Fibroblast of upper back skin (primary cell): Measurements from ENCODE around the gene PROK1.
"Not testable (repeated sequence)": the region's sequence is repeated elsewhere in the genome, so short reads cannot be mapped to it uniquely, and the experiment has no call there.

ENCODE experiments used
- DNase-seq: peaks from one replicate; pipeline ENCODE4 v3.0.0-alpha.2; 2013

PROK1 gene

GRCh38 chr1:110450929-110451328, at the start of gene PROK1:
TSS of gene PROK1 (plus strand) at chr1:110451149. CDS start at chr1:110451217, 68 bp downstream.
- DNase-seq: no peak

GRCh38 chr1:110403805-110404204, 47.1 kb upstream of the PROK1 start:
- no peak for DNase-seq

GRCh38 chr1:110404401-110404800, 46.5 kb upstream of the PROK1 start:
- no peak for DNase-seq

- DNase-seq: not testable (repeated sequence)
Measured at GRCh38 chr1:110406407-110406806, 44.5 kb upstream of the PROK1 start.

- DNase-seq: peak; percentile 90
Measured at GRCh38 chr1:110407260-110408210, 43.4 kb upstream of the PROK1 start, which contains the start of gene LAMTOR5. TSS of gene LAMTOR5 (minus strand) at chr1:110407694. CDS start at chr1:110407620, 74 bp downstream.

- no peak for DNase-seq
Measured at GRCh38 chr1:110408488-110408887, 42.5 kb upstream of the PROK1 start.

- DNase-seq: no peak
Measured at GRCh38 chr1:110409316-110409715, 41.6 kb upstream of the PROK1 start.

- no peak for DNase-seq
Measured at GRCh38 chr1:110411173-110411735, 39.7 kb upstream of the PROK1 start.

GRCh38 chr1:110412576-110412975, 38.4 kb upstream of the PROK1 start:
- DNase-seq: peak; percentile 55

- not testable (repeated sequence) for DNase-seq
Measured at GRCh38 chr1:110413045-110413444, 37.9 kb upstream of the PROK1 start.

- no peak for DNase-seq
Measured at GRCh38 chr1:110418729-110419128, 32.2 kb upstream of the PROK1 start.

- DNase-seq: no peak
Measured at GRCh38 chr1:110420023-110420662, 30.8 kb upstream of the PROK1 start.

- DNase-seq: peak; percentile 6
Measured at GRCh38 chr1:110420874-110421793, 29.8 kb upstream of the PROK1 start.

GRCh38 chr1:110424699-110425611, 26.0 kb upstream of the PROK1 start:
- DNase-seq: no peak

- no peak for DNase-seq
Measured at GRCh38 chr1:110425612-110426152, 25.3 kb upstream of the PROK1 start.

GRCh38 chr1:110426854-110427253, 24.1 kb upstream of the PROK1 start:
- DNase-seq: no peak

- no peak for DNase-seq
Measured at GRCh38 chr1:110428946-110429345, 22.0 kb upstream of the PROK1 start.

GRCh38 chr1:110430366-110430765, 20.6 kb upstream of the PROK1 start:
- DNase-seq: no peak

- DNase-seq: no peak
Measured at GRCh38 chr1:110430901-110431300, 20.0 kb upstream of the PROK1 start.

GRCh38 chr1:110433213-110433612, 17.7 kb upstream of the PROK1 start:
- no peak for DNase-seq

- peak; percentile 6 for DNase-seq
Measured at GRCh38 chr1:110433803-110434202, 17.1 kb upstream of the PROK1 start.
